GM12872 (cell line): ENCODE results near the gene ZNF236.

Experiments used
- TF ChIP-seq, protein P1 (sequence below): IDR thresholded peaks from 3 replicates; pipeline ENCODE4 v1.5.1; 2011; ENCODE audit warnings: low read depth, mild to moderate bottlenecking, low read length, moderate library complexity; ENCODE audit not compliant: insufficient read depth

ZNF236 gene

DNA sequence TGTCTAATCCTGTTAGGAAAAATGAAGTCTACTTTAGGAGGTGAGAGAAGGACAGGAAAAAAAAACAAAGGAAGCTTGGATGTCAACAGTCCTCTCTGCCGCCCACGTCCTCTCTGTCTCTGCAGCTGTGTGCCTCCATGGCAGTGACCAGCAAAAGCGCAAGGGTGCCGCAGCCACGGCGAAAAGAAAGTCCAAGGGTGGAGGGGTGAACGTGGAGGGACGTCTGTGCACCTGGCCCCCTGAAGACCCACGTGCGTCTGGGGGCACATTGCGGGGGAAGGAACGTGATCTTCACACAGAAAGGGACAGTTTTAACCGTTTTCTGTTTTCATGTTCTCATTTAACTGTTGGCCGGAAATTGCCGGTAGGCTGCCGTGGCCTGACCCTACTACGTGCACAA is 157.5 kb downstream of the ZNF236 start:
- TF ChIP-seq, protein P1, sequence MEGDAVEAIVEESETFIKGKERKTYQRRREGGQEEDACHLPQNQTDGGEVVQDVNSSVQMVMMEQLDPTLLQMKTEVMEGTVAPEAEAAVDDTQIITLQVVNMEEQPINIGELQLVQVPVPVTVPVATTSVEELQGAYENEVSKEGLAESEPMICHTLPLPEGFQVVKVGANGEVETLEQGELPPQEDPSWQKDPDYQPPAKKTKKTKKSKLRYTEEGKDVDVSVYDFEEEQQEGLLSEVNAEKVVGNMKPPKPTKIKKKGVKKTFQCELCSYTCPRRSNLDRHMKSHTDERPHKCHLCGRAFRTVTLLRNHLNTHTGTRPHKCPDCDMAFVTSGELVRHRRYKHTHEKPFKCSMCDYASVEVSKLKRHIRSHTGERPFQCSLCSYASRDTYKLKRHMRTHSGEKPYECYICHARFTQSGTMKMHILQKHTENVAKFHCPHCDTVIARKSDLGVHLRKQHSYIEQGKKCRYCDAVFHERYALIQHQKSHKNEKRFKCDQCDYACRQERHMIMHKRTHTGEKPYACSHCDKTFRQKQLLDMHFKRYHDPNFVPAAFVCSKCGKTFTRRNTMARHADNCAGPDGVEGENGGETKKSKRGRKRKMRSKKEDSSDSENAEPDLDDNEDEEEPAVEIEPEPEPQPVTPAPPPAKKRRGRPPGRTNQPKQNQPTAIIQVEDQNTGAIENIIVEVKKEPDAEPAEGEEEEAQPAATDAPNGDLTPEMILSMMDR: no peak

DNA sequence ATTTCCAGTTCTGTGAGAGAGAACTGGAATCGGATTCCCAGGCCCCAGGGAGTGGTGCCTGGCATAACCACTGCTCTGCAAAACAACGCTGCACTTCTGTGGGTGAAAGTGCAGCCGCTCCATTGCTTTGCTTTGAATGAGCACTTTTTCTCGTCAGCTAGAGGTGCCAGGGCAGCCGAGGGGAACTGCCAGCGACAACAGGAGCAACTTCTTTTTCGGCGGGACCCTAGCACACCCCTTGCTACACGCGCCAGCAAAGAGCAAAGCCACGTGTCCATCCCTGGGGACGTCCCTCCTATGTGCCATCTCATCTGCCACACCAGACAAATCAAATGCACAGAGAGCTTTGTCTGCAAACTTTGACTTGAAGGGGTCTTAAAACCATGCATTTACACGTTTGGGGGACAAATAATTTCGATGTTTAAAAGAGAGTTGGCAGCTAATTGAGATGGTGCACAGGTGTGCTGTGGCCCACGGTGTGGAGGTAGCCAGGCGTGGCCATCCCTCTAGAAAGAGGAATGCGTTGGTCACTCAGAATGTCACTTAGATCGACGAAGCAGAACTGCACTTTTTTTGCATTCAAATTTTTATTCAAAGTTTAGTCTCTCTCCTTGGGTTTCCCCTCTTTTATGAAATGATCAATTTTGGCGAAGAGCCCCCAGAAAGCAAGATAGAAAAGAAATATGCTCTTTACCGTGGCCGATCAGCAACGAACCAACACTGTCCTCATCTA is 158.5 kb downstream of the ZNF236 start:
- TF ChIP-seq, protein P1: no peak

DNA sequence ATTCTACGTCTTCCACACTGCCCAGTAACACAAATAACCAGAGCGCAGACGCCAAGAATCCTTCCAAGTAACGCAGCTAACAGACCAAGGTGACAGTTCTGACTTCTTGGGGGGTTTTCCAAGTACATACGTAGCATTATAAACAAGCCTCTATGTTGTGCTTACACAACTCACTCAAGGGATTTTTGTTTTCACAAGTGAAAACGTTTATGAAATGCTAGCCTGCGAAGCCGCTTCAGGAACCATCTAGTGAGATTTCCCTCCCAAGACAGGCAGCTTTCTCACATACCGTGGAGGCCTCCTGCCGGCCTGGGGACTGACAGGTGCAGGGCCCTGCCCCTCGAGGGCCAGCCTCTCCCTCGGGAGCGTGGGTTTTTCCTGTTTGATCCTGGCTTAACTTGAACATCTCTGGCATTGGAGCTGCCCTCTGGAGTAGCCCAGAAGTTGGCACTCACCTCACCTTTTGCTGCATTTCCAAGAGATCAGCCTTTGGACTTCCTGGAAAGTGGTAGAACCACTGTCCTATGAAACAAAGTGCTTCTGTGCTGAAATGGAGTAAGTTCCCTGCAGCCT is 159.1 kb downstream of the ZNF236 start:
- TF ChIP-seq, protein P1: no peak

DNA sequence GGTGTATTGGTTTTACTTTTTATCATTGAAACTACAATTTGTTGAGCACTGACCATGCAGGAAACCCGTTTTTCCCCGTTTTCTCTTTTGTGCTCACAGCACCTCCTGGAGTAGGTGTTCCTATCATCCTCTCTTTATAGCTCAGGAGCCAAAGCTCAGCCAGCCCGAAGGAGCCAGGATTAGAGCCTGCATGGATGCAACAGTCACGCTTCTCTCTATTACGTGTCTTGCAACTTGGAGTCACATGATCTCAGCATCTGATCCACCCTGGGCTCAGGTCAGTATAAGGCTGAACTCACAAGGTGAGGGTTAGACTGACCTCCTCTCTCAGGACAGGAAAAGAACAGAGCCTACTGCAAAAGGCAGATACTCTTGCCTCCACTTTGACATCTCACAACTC is 159.7 kb downstream of the ZNF236 start:
- TF ChIP-seq, protein P1: no peak

DNA sequence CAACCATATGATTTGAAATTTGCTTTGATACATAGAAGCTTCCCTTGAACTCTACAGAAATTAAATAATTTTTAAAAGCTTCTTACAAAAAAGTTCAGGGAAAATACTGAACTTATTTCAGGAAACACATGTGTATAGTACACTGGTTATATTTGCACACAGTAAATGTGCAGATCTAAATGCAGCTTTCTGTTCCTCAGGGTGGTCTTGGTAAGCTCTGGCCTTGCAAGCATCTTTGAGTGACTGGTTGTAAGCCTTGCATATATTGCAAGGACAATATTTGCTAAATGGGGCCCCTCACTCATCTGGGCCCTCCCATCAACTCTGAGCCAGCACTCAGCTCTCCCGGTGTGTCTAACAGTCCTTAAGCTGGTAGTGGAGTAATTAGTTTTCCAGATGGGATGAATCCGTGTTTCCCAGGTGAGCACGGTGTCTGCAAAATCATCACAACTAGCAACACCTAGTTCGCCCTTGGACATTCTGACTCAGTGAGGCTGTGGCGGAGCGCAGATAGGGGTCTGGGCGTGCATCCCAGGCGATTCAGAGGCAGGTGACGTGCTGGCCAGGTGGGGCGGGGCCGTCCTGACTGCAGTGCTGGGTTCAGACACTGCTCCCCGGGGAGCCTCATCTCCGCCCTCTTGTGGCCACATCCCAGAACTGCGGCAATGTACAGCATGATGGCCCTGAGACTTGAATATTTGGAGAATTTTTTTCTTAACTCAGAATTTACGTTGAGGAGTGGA is 160.7 kb downstream of the ZNF236 start:
- TF ChIP-seq, protein P1: peak; percentile 96

DNA sequence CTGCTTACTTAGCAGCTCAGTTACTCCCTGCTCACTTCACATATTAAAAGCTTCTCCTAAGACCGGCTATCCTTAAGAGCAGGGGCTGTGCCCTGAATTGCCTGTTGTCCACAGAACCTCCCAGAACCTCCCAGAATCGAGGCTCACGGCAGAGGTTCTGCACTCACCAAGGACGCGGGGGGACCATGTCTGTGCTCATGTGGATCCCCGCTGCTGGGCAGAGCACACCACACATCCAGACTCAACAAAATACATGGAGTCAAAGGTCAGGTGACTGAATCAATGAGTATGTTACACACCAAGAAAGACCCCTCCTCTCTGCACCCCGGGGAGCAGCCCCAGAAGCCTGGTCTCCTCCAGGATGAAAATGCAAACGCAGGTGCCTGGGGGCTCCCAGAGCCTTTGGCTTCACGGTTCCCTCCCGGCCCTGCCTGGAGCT is 161.3 kb downstream of the ZNF236 start:
- TF ChIP-seq, protein P1: no peak

DNA sequence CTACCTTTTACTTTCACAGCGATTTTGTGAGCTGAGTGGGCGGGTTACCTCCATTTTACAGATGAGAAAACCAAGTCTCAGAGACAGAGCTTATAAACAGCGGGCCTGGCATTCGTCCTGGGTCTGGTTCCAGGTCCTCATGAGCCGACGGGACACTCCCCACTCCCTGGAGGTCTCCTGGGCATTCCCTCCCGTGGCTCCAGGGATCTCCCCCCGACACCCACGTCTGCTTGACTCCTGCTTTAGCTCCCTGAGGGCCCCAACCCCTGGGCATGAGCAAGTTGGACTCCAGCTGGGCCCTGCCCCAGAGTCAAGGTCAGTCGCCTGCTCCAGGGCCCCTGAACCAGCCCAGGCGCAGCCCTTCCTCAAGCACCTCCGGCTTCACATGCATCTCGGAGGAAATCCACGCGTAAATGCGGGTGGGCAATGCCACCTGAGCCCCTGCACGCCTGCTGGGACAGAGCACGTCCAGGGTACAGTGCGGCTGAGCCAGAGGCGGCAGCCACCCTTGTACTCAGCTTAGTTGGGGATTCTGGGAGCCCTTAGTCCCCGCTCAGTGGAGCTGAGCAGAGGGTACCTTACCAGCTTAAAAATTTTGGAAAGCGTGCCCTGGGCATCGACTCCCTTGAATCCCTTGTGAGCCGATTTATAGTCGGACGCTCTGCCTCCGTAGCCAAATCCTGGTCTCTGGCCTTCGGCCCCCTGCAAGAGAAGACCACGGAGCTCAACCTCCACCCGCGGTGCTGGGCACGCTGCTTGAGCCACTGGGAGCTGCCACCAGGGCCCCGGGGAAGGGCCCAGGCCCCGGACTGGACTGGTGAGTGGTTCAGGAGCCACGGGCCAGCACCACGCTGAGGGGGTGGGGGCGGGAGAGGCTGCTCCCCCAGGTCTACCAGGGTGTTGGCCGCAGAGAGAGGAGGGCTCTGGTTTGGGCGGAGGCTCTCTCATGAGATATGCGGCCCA is 162.1 kb downstream of the ZNF236 start:
- TF ChIP-seq, protein P1: no peak
